ENCODE results near the gene SEMA4C. TPM values are rescaled to one million over a fixed set of nuclear protein-coding genes. Genes with fewer than 3 reads are reported as not detected.

SEMA4C gene
- 10 to 100 TPM; 13.1 to 14.2 TPM for polyA plus RNA-seq

GRCh38 chr2:96869822-96870625 lies at the start of gene SEMA4C:
TSS of gene SEMA4C (minus strand) at chr2:96870080. CDS start at chr2:96867886, 2,194 bp downstream.
- Histone ChIP-seq H3K9me3 (ENCODE audit: control insufficient read depth in 2 of 2, insufficient read depth in 1 of 2, low read depth in 1 of 2, low read length in 1 of 2) (no peaks in the 10 kb centered on the region), H3K27ac (ENCODE audit: low read depth in 2 of 2, low read length in 1 of 2) (peak within 1 kb of the TSS; percentile 98 to 99), H3K27me3 (ENCODE audit: control insufficient read depth in 1 of 2, insufficient read depth in 2 of 2, low read length in 2 of 2) (no peaks in the 10 kb centered on the region), H3K36me3 (ENCODE audit: control insufficient read depth in 2 of 2, insufficient read depth in 2 of 2, low read length in 1 of 2) (peaks cover 4 to 25% of the 10 kb centered on the region in 2 donors), H3K4me3 (ENCODE audit: low read depth in 1 of 2, low read length in 2 of 2) (peak within 1 kb of the TSS; percentile 78 to 82), H3K4me1 (ENCODE audit: control insufficient read depth in 2 of 2, insufficient read depth in 2 of 2, low read length in 1 of 2) (peaks cover 18 to 39% of the 10 kb centered on the region in 2 donors)
- 1% methylated on average over 54 to 93 of the region's 93 CpGs for WGBS, 2 donors

DNA sequence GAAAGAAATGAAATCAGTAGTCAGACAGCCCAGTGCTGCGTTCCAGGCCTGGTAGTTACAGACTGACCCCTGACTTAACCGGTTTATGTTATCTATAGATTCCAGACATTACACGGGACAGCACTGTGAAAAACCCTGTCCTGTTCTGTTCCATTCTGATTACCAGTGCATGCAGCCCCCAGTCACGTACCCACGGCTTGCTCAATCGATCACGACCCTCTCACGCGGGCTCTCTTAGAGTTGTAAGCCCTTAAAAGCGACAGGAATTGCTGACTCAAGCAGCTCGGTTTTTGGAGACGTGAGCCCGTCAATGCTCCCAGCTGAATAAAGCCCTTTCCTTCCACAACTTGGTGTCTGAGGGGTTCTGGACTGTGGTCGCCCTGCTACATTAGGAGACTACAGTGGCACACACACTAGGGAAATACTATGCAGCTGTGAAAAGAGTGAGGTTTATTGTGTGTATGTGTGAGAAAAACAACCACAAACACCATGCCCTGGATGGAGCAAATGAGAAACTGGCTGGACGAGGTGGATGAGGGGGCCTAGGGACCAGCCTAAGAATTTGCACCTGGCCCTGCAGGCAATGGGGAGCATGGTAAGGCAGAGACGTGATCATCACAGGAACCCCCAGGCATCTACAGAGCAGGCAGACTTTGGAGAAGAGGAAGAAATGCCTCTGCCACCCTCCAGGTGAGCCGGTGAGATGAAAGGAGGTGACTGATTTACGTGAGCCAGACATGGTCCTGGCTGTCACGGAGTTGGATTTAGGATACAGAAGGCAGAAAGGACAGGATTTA lies 49.1 kb upstream of the SEMA4C start:
- peaks cover 0 to 5% of the 10 kb centered on the region in 2 donors for H3K9me3 ChIP-seq (ENCODE audit: control insufficient read depth in 2 of 2, insufficient read depth in 1 of 2, low read depth in 1 of 2, low read length in 1 of 2)
- H3K27me3 ChIP-seq (ENCODE audit: control insufficient read depth in 1 of 2, insufficient read depth in 2 of 2, low read length in 2 of 2): no peaks in the 10 kb centered on the region
- 91 to 94% methylated on average over 19 of the region's 19 CpGs for WGBS, 2 donors
- no peaks in the 10 kb centered on the region for H3K36me3 ChIP-seq (ENCODE audit: control insufficient read depth in 2 of 2, insufficient read depth in 2 of 2, low read length in 1 of 2)
- H3K4me1 ChIP-seq (ENCODE audit: control insufficient read depth in 2 of 2, insufficient read depth in 2 of 2, low read length in 1 of 2): peaks cover 3 to 9% of the 10 kb centered on the region in 2 donors
- H3K4me3 ChIP-seq (ENCODE audit: low read depth in 1 of 2, low read length in 2 of 2): no peak overlapping the region
- no peak overlapping the region for H3K27ac ChIP-seq (ENCODE audit: low read depth in 2 of 2, low read length in 1 of 2)

DNA sequence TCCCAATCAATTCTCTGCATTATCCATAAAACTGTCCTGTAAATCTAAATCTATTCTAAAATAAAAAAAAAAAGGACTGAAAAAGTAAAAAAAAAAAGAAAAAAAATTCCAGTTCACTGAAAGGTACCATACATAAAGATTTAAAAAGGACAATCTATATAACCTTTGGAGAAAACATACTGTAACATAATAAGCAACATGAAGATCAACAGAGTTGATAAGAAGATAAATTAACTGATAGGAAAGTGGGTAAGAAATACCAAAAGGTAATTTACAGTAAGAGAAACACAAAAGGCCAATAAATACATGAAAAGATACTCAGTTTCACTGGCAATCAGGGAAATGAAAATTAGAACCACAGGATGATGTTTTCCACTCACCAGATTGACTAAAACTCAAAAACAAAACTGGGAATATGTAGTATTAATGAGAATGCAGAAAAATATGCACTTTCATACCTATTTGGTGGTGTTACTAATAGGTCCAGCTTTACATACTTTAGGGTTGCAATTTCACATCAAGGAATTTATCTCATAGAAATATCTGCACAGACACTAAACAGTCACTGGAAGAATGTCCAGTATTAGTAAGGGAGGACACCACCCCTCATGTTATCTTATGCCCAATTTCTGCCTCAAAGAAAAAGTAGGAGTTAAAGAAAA lies 48.3 kb upstream of the SEMA4C start:
- Histone ChIP-seq H3K27me3 (ENCODE audit: control insufficient read depth in 1 of 2, insufficient read depth in 2 of 2, low read length in 2 of 2) (no peaks in the 10 kb centered on the region), H3K27ac (ENCODE audit: low read depth in 2 of 2, low read length in 1 of 2) (no peak overlapping the region), H3K9me3 (ENCODE audit: control insufficient read depth in 2 of 2, insufficient read depth in 1 of 2, low read depth in 1 of 2, low read length in 1 of 2) (peaks cover 0 to 5% of the 10 kb centered on the region in 2 donors), H3K4me3 (ENCODE audit: low read depth in 1 of 2, low read length in 2 of 2) (no peak overlapping the region), H3K4me1 (ENCODE audit: control insufficient read depth in 2 of 2, insufficient read depth in 2 of 2, low read length in 1 of 2) (peaks cover 3 to 9% of the 10 kb centered on the region in 2 donors), H3K36me3 (ENCODE audit: control insufficient read depth in 2 of 2, insufficient read depth in 2 of 2, low read length in 1 of 2) (no peaks in the 10 kb centered on the region)

GRCh38 chr2:96916646-96917543 lies 47.0 kb upstream of the SEMA4C start:
- WGBS, 2 donors: 51 to 60% methylated on average over 22 of the region's 22 CpGs
- no peak overlapping the region for H3K4me3 ChIP-seq (ENCODE audit: low read depth in 1 of 2, low read length in 2 of 2)
- H3K27ac ChIP-seq (ENCODE audit: low read depth in 2 of 2, low read length in 1 of 2): peak overlapping the region in 1 of 2 donors; percentile 64

GRCh38 chr2:96916156-96916630 lies 46.3 kb upstream of the SEMA4C start:
- H3K36me3 ChIP-seq (ENCODE audit: control insufficient read depth in 2 of 2, insufficient read depth in 2 of 2, low read length in 1 of 2): no peaks in the 10 kb centered on the region
- WGBS, 2 donors: 71 to 74% methylated on average over 10 of the region's 10 CpGs
- H3K27me3 ChIP-seq (ENCODE audit: control insufficient read depth in 1 of 2, insufficient read depth in 2 of 2, low read length in 2 of 2): no peaks in the 10 kb centered on the region
- peaks cover 3 to 9% of the 10 kb centered on the region in 2 donors for H3K4me1 ChIP-seq (ENCODE audit: control insufficient read depth in 2 of 2, insufficient read depth in 2 of 2, low read length in 1 of 2)
- H3K9me3 ChIP-seq (ENCODE audit: control insufficient read depth in 2 of 2, insufficient read depth in 1 of 2, low read depth in 1 of 2, low read length in 1 of 2): peaks cover 0 to 5% of the 10 kb centered on the region in 2 donors
- peak overlapping the region in 1 of 2 donors; percentile 64 for H3K27ac ChIP-seq (ENCODE audit: low read depth in 2 of 2, low read length in 1 of 2)
- H3K4me3 ChIP-seq (ENCODE audit: low read depth in 1 of 2, low read length in 2 of 2): no peak overlapping the region

More at GRCh38 chr2:96916646-96917543, 47.0 kb upstream of the SEMA4C start:
- peaks cover 0 to 5% of the 10 kb centered on the region in 2 donors for H3K9me3 ChIP-seq (ENCODE audit: control insufficient read depth in 2 of 2, insufficient read depth in 1 of 2, low read depth in 1 of 2, low read length in 1 of 2)
- H3K27me3 ChIP-seq (ENCODE audit: control insufficient read depth in 1 of 2, insufficient read depth in 2 of 2, low read length in 2 of 2): no peaks in the 10 kb centered on the region
- H3K4me1 ChIP-seq (ENCODE audit: control insufficient read depth in 2 of 2, insufficient read depth in 2 of 2, low read length in 1 of 2): peaks cover 3 to 9% of the 10 kb centered on the region in 2 donors
- H3K36me3 ChIP-seq (ENCODE audit: control insufficient read depth in 2 of 2, insufficient read depth in 2 of 2, low read length in 1 of 2): no peaks in the 10 kb centered on the region

DNA sequence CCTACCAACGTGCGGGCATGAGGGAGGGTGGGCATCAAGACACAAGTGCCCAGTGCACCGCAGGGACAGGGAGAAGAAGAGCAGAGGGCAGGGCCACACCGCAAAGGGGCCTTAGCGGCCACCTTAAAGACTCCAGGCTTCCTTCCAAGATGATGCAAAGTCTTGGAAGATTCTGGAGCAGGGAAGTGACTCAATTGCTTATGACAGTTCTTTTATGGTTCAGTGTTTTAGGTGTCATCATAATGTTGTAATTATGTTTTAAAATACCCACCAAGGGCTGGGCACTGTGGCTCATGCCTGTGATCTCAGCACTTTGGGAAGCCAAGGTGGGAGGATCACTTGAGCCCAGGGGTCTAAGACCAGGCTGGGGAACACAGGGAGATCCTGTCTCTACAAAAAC lies 44.5 kb upstream of the SEMA4C start:
- Histone ChIP-seq H3K4me3 (ENCODE audit: low read depth in 1 of 2, low read length in 2 of 2) (no peak overlapping the region), H3K4me1 (ENCODE audit: control insufficient read depth in 2 of 2, insufficient read depth in 2 of 2, low read length in 1 of 2) (peaks cover 3 to 9% of the 10 kb centered on the region in 2 donors), H3K27me3 (ENCODE audit: control insufficient read depth in 1 of 2, insufficient read depth in 2 of 2, low read length in 2 of 2) (no peaks in the 10 kb centered on the region), H3K36me3 (ENCODE audit: control insufficient read depth in 2 of 2, insufficient read depth in 2 of 2, low read length in 1 of 2) (no peaks in the 10 kb centered on the region), H3K9me3 (ENCODE audit: control insufficient read depth in 2 of 2, insufficient read depth in 1 of 2, low read depth in 1 of 2, low read length in 1 of 2) (peaks cover 0 to 5% of the 10 kb centered on the region in 2 donors), H3K27ac (ENCODE audit: low read depth in 2 of 2, low read length in 1 of 2) (no peak overlapping the region)
- WGBS, 2 donors: 73 to 84% methylated on average over 5 of the region's 5 CpGs

DNA sequence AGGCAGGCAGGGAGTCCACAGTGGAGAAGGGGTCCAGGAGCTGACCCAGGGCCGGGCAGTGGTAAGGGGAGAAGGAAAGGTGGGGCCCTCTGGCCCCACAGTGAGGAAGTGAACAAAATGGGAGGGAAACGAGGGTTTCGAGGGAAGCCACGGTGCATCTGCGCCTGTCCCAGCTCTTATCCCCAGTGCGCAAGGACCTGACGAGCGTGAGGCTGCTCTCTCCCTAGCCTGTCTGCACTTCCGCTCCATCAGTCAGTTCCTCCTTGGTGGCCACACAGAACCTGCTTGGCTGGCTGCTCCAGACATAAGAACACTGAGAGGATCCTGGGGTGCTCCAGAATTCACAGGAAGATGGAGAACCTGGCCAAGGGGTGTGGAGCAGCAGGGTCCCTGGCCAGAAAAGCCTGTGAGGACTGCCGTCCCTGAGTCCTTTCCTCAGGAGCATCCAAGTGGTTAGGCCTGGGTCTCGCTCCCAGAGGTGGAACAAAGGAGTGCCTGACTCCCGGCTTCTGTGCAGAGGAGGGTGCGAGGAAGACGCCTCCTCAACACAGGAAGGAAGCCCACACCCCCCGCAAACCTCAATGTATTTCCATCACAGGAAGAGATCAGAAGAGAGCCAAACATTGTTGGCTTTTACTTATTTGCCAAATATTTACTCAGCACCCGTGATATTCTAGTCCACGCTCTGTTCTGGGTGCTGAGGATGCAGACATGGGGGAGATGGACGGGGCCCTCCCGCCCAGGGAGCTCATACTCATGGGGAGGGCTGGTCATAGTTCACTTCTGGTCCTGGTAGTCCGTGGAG lies 43.7 kb upstream of the SEMA4C start:
- Histone ChIP-seq H3K4me3 (ENCODE audit: low read depth in 1 of 2, low read length in 2 of 2) (no peak overlapping the region), H3K27ac (ENCODE audit: low read depth in 2 of 2, low read length in 1 of 2) (peak overlapping the region in 1 of 2 donors; percentile 1), H3K27me3 (ENCODE audit: control insufficient read depth in 1 of 2, insufficient read depth in 2 of 2, low read length in 2 of 2) (no peaks in the 10 kb centered on the region)

GRCh38 chr2:96913117-96913397 lies 43.2 kb upstream of the SEMA4C start:
- peaks cover 3 to 10% of the 10 kb centered on the region in 2 donors for H3K4me1 ChIP-seq (ENCODE audit: control insufficient read depth in 2 of 2, insufficient read depth in 2 of 2, low read length in 1 of 2)
- no peak overlapping the region for H3K4me3 ChIP-seq (ENCODE audit: low read depth in 1 of 2, low read length in 2 of 2)
- WGBS, 2 donors: 48 to 59% methylated on average over 5 of the region's 5 CpGs
- H3K36me3 ChIP-seq (ENCODE audit: control insufficient read depth in 2 of 2, insufficient read depth in 2 of 2, low read length in 1 of 2): no peaks in the 10 kb centered on the region
- H3K27me3 ChIP-seq (ENCODE audit: control insufficient read depth in 1 of 2, insufficient read depth in 2 of 2, low read length in 2 of 2): no peaks in the 10 kb centered on the region
- peaks cover 0 to 5% of the 10 kb centered on the region in 2 donors for H3K9me3 ChIP-seq (ENCODE audit: control insufficient read depth in 2 of 2, insufficient read depth in 1 of 2, low read depth in 1 of 2, low read length in 1 of 2)
- H3K27ac ChIP-seq (ENCODE audit: low read depth in 2 of 2, low read length in 1 of 2): peak overlapping the region in 1 of 2 donors; percentile 1

More for the DNA sequence above, 43.7 kb upstream of the SEMA4C start:
- 58 to 67% methylated on average over 20 of the region's 20 CpGs for WGBS, 2 donors
- H3K9me3 ChIP-seq (ENCODE audit: control insufficient read depth in 2 of 2, insufficient read depth in 1 of 2, low read depth in 1 of 2, low read length in 1 of 2): peaks cover 0 to 5% of the 10 kb centered on the region in 2 donors
- no peaks in the 10 kb centered on the region for H3K36me3 ChIP-seq (ENCODE audit: control insufficient read depth in 2 of 2, insufficient read depth in 2 of 2, low read length in 1 of 2)
- H3K4me1 ChIP-seq (ENCODE audit: control insufficient read depth in 2 of 2, insufficient read depth in 2 of 2, low read length in 1 of 2): peaks cover 3 to 9% of the 10 kb centered on the region in 2 donors

All from esophagus (tissue), 2 donors.